PFSK-1 (cell line): ENCODE data around the gene CD302.

Source experiments
- FOXP2 ChIP-seq: optimal IDR thresholded peaks from 2 replicates; pipeline ENCODE3; 2011; ENCODE audit warnings: borderline replicate concordance, control low read depth, inconsistent platforms; ENCODE audit not compliant: insufficient read depth; ENCODE audit errors: extremely low read length, extremely low read depth
- POLR2AphosphoS5 ChIP-seq: IDR thresholded peaks from 2 replicates; pipeline ENCODE4 v1.6.1; 2012; ENCODE audit warnings: low read depth, mild to moderate bottlenecking, control low read depth, low read length, moderate library complexity
- SIN3A ChIP-seq: IDR thresholded peaks from 2 replicates; pipeline ENCODE4 v1.6.1; 2012; ENCODE audit warnings: mild to moderate bottlenecking, low read length, moderate library complexity, borderline replicate concordance; ENCODE audit not compliant: insufficient read depth
- TAF1 ChIP-seq: IDR thresholded peaks from 2 replicates; pipeline ENCODE4 v1.6.1; 2012; ENCODE audit warnings: low read length, control low read depth, borderline replicate concordance; ENCODE audit not compliant: insufficient read depth
- TF ChIP-seq, protein P1 (sequence below), 2 experiments: IDR thresholded peaks; 2 replicates each; pipeline versions ENCODE4 v1.6.1 to v1.8.0; 2011 to 2012; ENCODE audit warnings: low read depth in 2 of 2, low read length in 2 of 2, control low read depth in 1 of 2, inconsistent platforms in 1 of 2, mild to moderate bottlenecking in 1 of 2, moderate library complexity in 1 of 2; ENCODE audit not compliant: insufficient read depth in 1 of 2

DNA sequence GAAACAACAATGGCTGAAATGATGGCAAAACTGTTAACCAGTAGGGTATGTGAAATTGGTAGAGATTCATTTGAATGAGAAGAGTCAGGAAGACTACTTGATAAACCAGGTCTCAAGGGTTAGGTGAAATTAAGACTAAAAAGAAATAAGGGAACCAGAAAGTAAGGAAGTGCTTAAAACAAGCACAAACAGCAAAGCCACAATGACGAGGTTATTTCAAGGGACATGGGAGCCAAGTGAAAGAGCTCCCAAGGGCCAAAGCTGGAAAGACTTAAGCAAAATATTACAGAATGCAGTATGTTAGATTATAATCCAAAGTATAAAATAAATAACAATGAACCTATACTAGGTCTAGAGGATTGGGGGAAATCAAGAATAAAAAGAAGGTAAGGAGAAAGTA lies 19.3 kb upstream of the CD302 start:
- no peak for TF ChIP-seq TAF1
- TF ChIP-seq SIN3A, result no peak
- TF ChIP-seq, protein P1, sequence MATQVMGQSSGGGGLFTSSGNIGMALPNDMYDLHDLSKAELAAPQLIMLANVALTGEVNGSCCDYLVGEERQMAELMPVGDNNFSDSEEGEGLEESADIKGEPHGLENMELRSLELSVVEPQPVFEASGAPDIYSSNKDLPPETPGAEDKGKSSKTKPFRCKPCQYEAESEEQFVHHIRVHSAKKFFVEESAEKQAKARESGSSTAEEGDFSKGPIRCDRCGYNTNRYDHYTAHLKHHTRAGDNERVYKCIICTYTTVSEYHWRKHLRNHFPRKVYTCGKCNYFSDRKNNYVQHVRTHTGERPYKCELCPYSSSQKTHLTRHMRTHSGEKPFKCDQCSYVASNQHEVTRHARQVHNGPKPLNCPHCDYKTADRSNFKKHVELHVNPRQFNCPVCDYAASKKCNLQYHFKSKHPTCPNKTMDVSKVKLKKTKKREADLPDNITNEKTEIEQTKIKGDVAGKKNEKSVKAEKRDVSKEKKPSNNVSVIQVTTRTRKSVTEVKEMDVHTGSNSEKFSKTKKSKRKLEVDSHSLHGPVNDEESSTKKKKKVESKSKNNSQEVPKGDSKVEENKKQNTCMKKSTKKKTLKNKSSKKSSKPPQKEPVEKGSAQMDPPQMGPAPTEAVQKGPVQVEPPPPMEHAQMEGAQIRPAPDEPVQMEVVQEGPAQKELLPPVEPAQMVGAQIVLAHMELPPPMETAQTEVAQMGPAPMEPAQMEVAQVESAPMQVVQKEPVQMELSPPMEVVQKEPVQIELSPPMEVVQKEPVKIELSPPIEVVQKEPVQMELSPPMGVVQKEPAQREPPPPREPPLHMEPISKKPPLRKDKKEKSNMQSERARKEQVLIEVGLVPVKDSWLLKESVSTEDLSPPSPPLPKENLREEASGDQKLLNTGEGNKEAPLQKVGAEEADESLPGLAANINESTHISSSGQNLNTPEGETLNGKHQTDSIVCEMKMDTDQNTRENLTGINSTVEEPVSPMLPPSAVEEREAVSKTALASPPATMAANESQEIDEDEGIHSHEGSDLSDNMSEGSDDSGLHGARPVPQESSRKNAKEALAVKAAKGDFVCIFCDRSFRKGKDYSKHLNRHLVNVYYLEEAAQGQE (IDR thresholded peaks at IDR 0.05; ENCODE audit: insufficient read depth in 1 of 2, low read depth in 2 of 2, low read length in 2 of 2), result no peak
- TF ChIP-seq FOXP2, result no peak
- TF ChIP-seq POLR2AphosphoS5, result no peak
